Karpas-422 (cell line): ENCODE measurements around the gene CPTP. TPM values are rescaled to one million over a fixed set of nuclear protein-coding genes. Genes with fewer than 3 reads are reported as not detected.

ENCODE experiments used
- DNase-seq: peaks from one replicate; pipeline ENCODE4 v3.0.0-alpha.2; 2015
- H2AFZ ChIP-seq: fragments of 200-600 bp; sonication (generic); 2 replicates; pipeline ENCODE4 v1.6.1; 2014; ENCODE audit warnings: antibody characterized with exemption, low read length, mixed read lengths
- H3K27ac ChIP-seq: fragments of 200-600 bp; sonication (generic); 2 replicates; pipeline ENCODE4 v1.5.1; 2014; ENCODE audit warnings: mild to moderate bottlenecking, low read length, moderate library complexity
- H3K27me3 ChIP-seq: fragments of 200-600 bp; sonication (generic); 2 replicates; pipeline ENCODE4 v1.6.1; 2014; ENCODE audit warnings: low read length, mixed read lengths
- H3K36me3 ChIP-seq: fragments of 200-600 bp; sonication (generic); 2 replicates; pipeline ENCODE4 v1.6.1; 2014; ENCODE audit warnings: low read length, mixed read lengths; ENCODE audit not compliant: insufficient read depth
- H3K4me1 ChIP-seq: fragments of 200-600 bp; sonication (generic); 2 replicates; pipeline ENCODE4 v1.6.1; 2014; ENCODE audit warnings: mild to moderate bottlenecking, low read length, mixed read lengths
- H3K4me2 ChIP-seq: fragments of 200-600 bp; sonication (generic); 2 replicates; pipeline ENCODE4 v1.6.1; 2014; ENCODE audit warnings: low read length, low read depth, mild to moderate bottlenecking; ENCODE audit not compliant: poor library complexity, severe bottlenecking
- H3K4me3 ChIP-seq: fragments of 200-600 bp; sonication (generic); 2 replicates; pipeline ENCODE4 v1.5.1; 2014; ENCODE audit warnings: mild to moderate bottlenecking, antibody characterized with exemption, low read length, mixed read lengths
- H3K79me2 ChIP-seq: fragments of 200-600 bp; sonication (generic); 2 replicates; pipeline ENCODE4 v1.6.1; 2014; ENCODE audit warnings: mild to moderate bottlenecking, low read length, mixed read lengths
- H3K9ac ChIP-seq: fragments of 200-600 bp; sonication (generic); 2 replicates; pipeline ENCODE4 v1.6.0; 2014; ENCODE audit warnings: low read length
- H3K9me2 ChIP-seq: fragments of 200-600 bp; sonication (generic), shearing (Covaris generic); replicated peaks from 2 replicates; pipeline ENCODE4 v1.6.0; 2014; ENCODE audit warnings: mild to moderate bottlenecking, low read length, moderate library complexity; ENCODE audit not compliant: insufficient read depth
- H3K9me3 ChIP-seq: fragments of 300-700, 200-600 bp; sonication (generic); 2 replicates; pipeline ENCODE4 v1.6.1; 2014; ENCODE audit warnings: low read length, mixed read lengths
- H4K20me1 ChIP-seq: fragments of 200-600 bp; sonication (generic); 2 replicates; pipeline ENCODE4 v1.6.1; 2014; ENCODE audit warnings: mild to moderate bottlenecking, antibody characterized with exemption, low read length, low read depth; ENCODE audit not compliant: insufficient read depth
- small RNA-seq: library from RNA; depleted of rRNA; stranded (forward); fragments of <200 nt; gene quantifications from one replicate; pipeline ENCODE3, GENCODE V24; 2014
- total RNA-seq: library from RNA; depleted of rRNA; stranded (reverse); fragments of >200 nt; shearing (Covaris generic); gene quantifications from 2 replicates; pipeline ENCODE4 v1.2.3, GENCODE V29; 2014; ENCODE audit warnings: low replicate concordance; rRNA removed

CPTP gene
- total RNA-seq, 1 experiment from 2014 or later = 35.0 TPM

DNA sequence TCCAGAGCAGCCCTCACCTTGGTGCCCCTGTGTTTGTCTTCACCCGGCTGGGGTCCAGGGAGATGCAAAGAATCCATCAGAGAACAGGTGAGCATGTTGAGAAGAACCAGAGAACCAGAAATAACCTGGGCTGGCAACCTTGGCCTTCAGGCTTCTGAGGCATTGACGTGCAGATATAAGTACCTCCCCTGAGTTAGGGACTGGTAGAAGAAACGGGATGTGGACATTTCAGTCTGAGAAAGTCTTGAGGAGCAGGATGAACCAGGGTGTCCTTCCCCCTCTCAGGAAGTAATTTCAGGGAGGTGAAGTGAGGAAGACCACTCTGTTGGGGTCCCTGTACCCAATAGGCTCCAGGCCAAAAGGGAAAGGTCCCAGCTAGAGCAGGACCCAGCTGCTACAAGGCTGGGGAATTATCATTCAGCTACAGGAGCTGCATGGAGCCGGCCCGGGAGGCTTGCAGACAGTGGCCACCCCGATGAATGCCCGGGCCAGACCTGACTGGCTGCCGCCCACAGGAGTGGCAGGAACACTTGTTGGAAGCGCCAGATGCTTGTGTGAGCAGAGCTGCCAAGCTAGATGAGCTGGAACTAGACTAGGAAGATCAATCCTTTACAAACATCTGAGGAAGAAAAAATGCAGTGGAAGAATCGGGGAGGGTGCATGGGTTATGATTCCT, 52.1 kb downstream of the CPTP start:
- Histone ChIP-seq H2AFZ (no peak overlapping the region), H3K9me2 (no peaks in the 10 kb centered on the region), H3K27me3 (no peaks in the 10 kb centered on the region), H3K9ac (peak overlapping the region; percentile 92; the same call in 1 of the 2 replicates), H3K4me1 (peaks cover 33% of the 10 kb centered on the region), H3K79me2 (peaks cover 33% of the 10 kb centered on the region), H3K9me3 (no peaks in the 10 kb centered on the region), H3K27ac (no peak overlapping the region), H3K36me3 (peaks cover 6% of the 10 kb centered on the region; the same call in 1 of the 2 replicates), H3K4me3 (peak overlapping the region; percentile 74; the same call in 1 of the 2 replicates), H4K20me1 (0 out of 2 replicates have a peak, but pooled peaks cover 6% of the 10 kb centered on the region), H3K4me2 (peak overlapping the region; percentile 88)
- DNase-seq = no peak

- H2AFZ ChIP-seq = no peak overlapping the region
- H3K9me2 ChIP-seq = no peaks in the 10 kb centered on the region
- no peak for DNase-seq
- no peaks in the 10 kb centered on the region for H3K27me3 ChIP-seq
- no peak overlapping the region for H3K4me2 ChIP-seq
- peaks cover 24% of the 10 kb centered on the region for H3K4me1 ChIP-seq
- H4K20me1 ChIP-seq = 0 out of 2 replicates have a peak, but pooled peaks cover 6% of the 10 kb centered on the region
- H3K36me3 ChIP-seq = peaks cover 6% of the 10 kb centered on the region; the same call in 1 of the 2 replicates
- H3K27ac ChIP-seq = no peak overlapping the region
- H3K9ac ChIP-seq = no peak overlapping the region
- peaks cover 42% of the 10 kb centered on the region for H3K79me2 ChIP-seq
- H3K4me3 ChIP-seq = no peak overlapping the region
- H3K9me3 ChIP-seq = no peaks in the 10 kb centered on the region
These were observed 53.1 kb downstream of the CPTP start for GRCh38 chr1:1377540-1378205.

Small RNA genes lying within 50 kb of the gene (small RNA-seq; reads per million reads assigned to genes)
- gene MIR6726 = not detected

Other genes with a start within 250 kb of the CPTP start
- 10.2 and 10.4 TPM in 2 replicates for gene C1orf159, start 208.7 kb upstream of the CPTP start, total RNA-seq
- 0.18 TPM in 1 of 2 replicates, not detected in the other for gene TTLL10, start 150.9 kb upstream of the CPTP start, total RNA-seq
- 0.30 and 0.90 TPM in 2 replicates for gene TNFRSF18, start 118.2 kb upstream of the CPTP start, total RNA-seq
- gene TNFRSF4, start 110.6 kb upstream of the CPTP start, total RNA-seq = not detected in 2 replicates
- gene SDF4, start 92.8 kb upstream of the CPTP start, total RNA-seq = 25.6 and 42.0 TPM in 2 replicates
- 8.6 and 17.7 TPM in 2 replicates for gene B3GALT6, start 92.6 kb upstream of the CPTP start, total RNA-seq
- gene C1QTNF12, start 78.1 kb upstream of the CPTP start, total RNA-seq = 2.2 and 2.5 TPM in 2 replicates
- gene UBE2J2, start 50.9 kb upstream of the CPTP start, total RNA-seq = 46.1 and 59.3 TPM in 2 replicates
- gene SCNN1D, start 44.4 kb upstream of the CPTP start, total RNA-seq = 1.2 and 1.4 TPM in 2 replicates
- 28.1 and 94.6 TPM in 2 replicates for gene ACAP3, start 16.9 kb upstream of the CPTP start, total RNA-seq
- gene PUSL1, start 16.2 kb upstream of the CPTP start, total RNA-seq = 14.9 and 45.1 TPM in 2 replicates
- gene INTS11, start 142 bp upstream of the CPTP start, total RNA-seq = 69.8 and 168 TPM in 2 replicates
- gene TAS1R3, start 6.5 kb downstream of the CPTP start, total RNA-seq = 49.2 and 82.6 TPM in 2 replicates
- 36.0 and 104 TPM in 2 replicates for gene DVL1, start 24.6 kb downstream of the CPTP start, total RNA-seq
- not detected in 2 replicates for gene MXRA8, start 33.8 kb downstream of the CPTP start, total RNA-seq
- gene AURKAIP1, start 50.4 kb downstream of the CPTP start, total RNA-seq = 49.1 and 150 TPM in 2 replicates
- 97.9 and 152 TPM in 2 replicates for gene CCNL2, start 74.5 kb downstream of the CPTP start, total RNA-seq
- gene MRPL20, start 82.5 kb downstream of the CPTP start, total RNA-seq = 136 and 151 TPM in 2 replicates
- not detected in 2 replicates for gene ANKRD65, start 96.5 kb downstream of the CPTP start, total RNA-seq
- not detected in 2 replicates for gene VWA1, start 110.9 kb downstream of the CPTP start, total RNA-seq
- gene ATAD3C, start 124.9 kb downstream of the CPTP start, total RNA-seq = 0.51 TPM in 1 of 2 replicates, not detected in the other
- gene ATAD3B, start 147.0 kb downstream of the CPTP start, total RNA-seq = 13.9 and 37.2 TPM in 2 replicates
- gene ATAD3A, start 187.4 kb downstream of the CPTP start, total RNA-seq = 12.5 and 52.1 TPM in 2 replicates
- gene TMEM240, start 215.8 kb downstream of the CPTP start, total RNA-seq = 2.6 TPM in 1 of 2 replicates, not detected in the other